Neural progenitor cell (in vitro differentiated cells): ENCODE measurements around the gene PHF2.

Experiments
- EZH2phosphoT487 ChIP-seq: fragments of 200-600 bp; sonication (generic); IDR thresholded peaks from 2 replicates; pipeline ENCODE4 v1.6.1; 2017; ENCODE audit warnings: antibody characterized with exemption
- TF ChIP-seq, protein P1 (sequence below): fragments of 200-600 bp; sonication (generic); IDR thresholded peaks from 2 replicates; pipeline ENCODE4 v1.5.1; 2017; ENCODE audit warnings: antibody characterized with exemption, mild to moderate bottlenecking

DNA sequence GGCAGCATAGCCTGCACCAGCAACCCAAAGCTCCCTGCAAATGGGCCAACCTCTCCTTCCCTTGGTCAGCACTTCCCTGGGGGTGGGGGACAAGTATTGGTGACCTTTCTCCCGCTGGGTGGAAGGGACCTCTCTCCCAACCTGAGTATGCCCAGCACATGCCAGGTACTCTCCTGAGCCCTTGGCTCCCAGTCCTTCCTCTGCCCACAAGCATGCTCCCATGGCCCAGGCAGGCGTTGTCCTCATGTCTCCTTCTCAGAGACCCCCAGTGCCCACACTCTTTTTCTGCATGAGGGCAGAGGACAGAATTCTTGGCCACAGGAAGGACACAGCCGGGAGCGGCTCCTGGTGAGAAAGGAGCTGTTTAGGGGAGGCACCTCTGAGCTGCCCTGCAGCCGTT is 60.3 kb downstream of the PHF2 start:
- TF ChIP-seq EZH2phosphoT487 = no peak
- TF ChIP-seq, protein P1, sequence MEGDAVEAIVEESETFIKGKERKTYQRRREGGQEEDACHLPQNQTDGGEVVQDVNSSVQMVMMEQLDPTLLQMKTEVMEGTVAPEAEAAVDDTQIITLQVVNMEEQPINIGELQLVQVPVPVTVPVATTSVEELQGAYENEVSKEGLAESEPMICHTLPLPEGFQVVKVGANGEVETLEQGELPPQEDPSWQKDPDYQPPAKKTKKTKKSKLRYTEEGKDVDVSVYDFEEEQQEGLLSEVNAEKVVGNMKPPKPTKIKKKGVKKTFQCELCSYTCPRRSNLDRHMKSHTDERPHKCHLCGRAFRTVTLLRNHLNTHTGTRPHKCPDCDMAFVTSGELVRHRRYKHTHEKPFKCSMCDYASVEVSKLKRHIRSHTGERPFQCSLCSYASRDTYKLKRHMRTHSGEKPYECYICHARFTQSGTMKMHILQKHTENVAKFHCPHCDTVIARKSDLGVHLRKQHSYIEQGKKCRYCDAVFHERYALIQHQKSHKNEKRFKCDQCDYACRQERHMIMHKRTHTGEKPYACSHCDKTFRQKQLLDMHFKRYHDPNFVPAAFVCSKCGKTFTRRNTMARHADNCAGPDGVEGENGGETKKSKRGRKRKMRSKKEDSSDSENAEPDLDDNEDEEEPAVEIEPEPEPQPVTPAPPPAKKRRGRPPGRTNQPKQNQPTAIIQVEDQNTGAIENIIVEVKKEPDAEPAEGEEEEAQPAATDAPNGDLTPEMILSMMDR = no peak
